T-cell (primary cell): ENCODE results near the gene MIOX. TPM values are rescaled to one million over a fixed set of nuclear protein-coding genes. Genes with fewer than 3 reads are reported as not detected.

Experiments
- ATAC-seq, 4 experiments: fragments of 200-7000 bp in 3 of 4; fragments of 150-1000 bp in 1 of 4; cut with Tn5 transposase; replicated peaks in 1 of 4; 1 replicate in 3 of 4; 2 replicates in 1 of 4; pipeline ENCODE4 v1.10.0; 2021; ENCODE audit warnings: moderate library complexity in 3 of 4, mild to moderate bottlenecking in 2 of 4, moderate number of reproducible peaks in 1 of 4
- CTCF ChIA-PET, 2 donors: fragments of 300-600 bp; sonication (Branson Sonifier 250); formaldehyde crosslinking; loops; one replicate each; lab custom pipeline; 2022; ENCODE audit warnings: antibody characterized with exemption in 2 of 2; lab: Charles Lee
- POLR2A ChIA-PET, 2 donors: fragments of 300-600 bp; sonication (Branson Sonifier 250); formaldehyde crosslinking; loops; one replicate each; lab custom pipeline; 2022; ENCODE audit warnings: antibody characterized with exemption in 2 of 2; lab: Charles Lee
- DNase-seq, 35 experiments: peaks; one replicate each; pipeline versions ENCODE4 v3.0.0 to v3.0.0-alpha.2; 2013 to 2023
- H3K27ac ChIP-seq: one replicate; pipeline ENCODE4 v1.5.1; 2013; ENCODE audit warnings: low read length
- H3K27me3 ChIP-seq, 2 experiments: replicated peaks in 1 of 2; 1 replicate in 1 of 2; 2 replicates in 1 of 2; pipeline versions ENCODE4 v1.6.1 to v1.7.0; 2013; ENCODE audit warnings: low read length in 1 of 2, mixed read lengths in 1 of 2; ENCODE audit not compliant: control insufficient read depth in 2 of 2, insufficient read depth in 2 of 2; ENCODE audit errors: extremely low read depth in 1 of 2
- H3K36me3 ChIP-seq, 2 donors: 1 replicate in 1 of 2; 2 replicates in 1 of 2; pipeline versions ENCODE4 v1.6.1 to v1.7.0; 2013; ENCODE audit warnings: low read length in 1 of 2; ENCODE audit not compliant: control insufficient read depth in 2 of 2, insufficient read depth in 1 of 2; ENCODE audit errors: extremely low read depth in 1 of 2
- H3K4me1 ChIP-seq, 2 experiments: 1 replicate in 1 of 2; 2 replicates in 1 of 2; pipeline versions ENCODE4 v1.6.1 to v1.7.0; 2013; ENCODE audit warnings: low read length in 2 of 2, mixed read lengths in 1 of 2; ENCODE audit not compliant: insufficient read depth in 2 of 2, control insufficient read depth in 1 of 2; ENCODE audit errors: extremely low read depth in 1 of 2
- H3K4me3 ChIP-seq, 2 donors: 1 replicate in 1 of 2; 2 replicates in 1 of 2; pipeline versions ENCODE4 v1.5.1 to v1.7.0; 2013; ENCODE audit warnings: mild to moderate bottlenecking in 2 of 2, low read length in 1 of 2, moderate library complexity in 1 of 2; ENCODE audit not compliant: control insufficient read depth in 1 of 2; ENCODE audit errors: extremely low read depth in 1 of 2
- H3K9me3 ChIP-seq: 2 replicates; pipeline ENCODE4 v1.7.0; 2013
- H3K27ac Mint-ChIP-seq, 2 donors: one replicate each; pipeline ENCODE4 v1.8.0; 2020 to 2021; ENCODE audit warnings: mild to moderate bottlenecking in 2 of 2, mixed read lengths in 2 of 2
- H3K27me3 Mint-ChIP-seq, 2 donors: one replicate each; pipeline ENCODE4 v1.8.0; 2021 to 2022; ENCODE audit warnings: mixed read lengths in 2 of 2
- H3K36me3 Mint-ChIP-seq: one replicate; pipeline ENCODE4 v1.8.0; 2021; ENCODE audit warnings: mixed read lengths
- H3K4me1 Mint-ChIP-seq, 3 donors: one replicate each; pipeline ENCODE4 v1.8.0; 2020 to 2022; ENCODE audit warnings: mixed read lengths in 3 of 3, mild to moderate bottlenecking in 1 of 3
- H3K4me3 Mint-ChIP-seq, 3 donors: one replicate each; pipeline ENCODE4 v1.8.0; 2020 to 2022; ENCODE audit warnings: mild to moderate bottlenecking in 3 of 3, mixed read lengths in 3 of 3, moderate library complexity in 3 of 3
- H3K9me3 Mint-ChIP-seq, 3 donors: one replicate each; pipeline ENCODE4 v1.8.0; 2020 to 2022; ENCODE audit warnings: mixed read lengths in 3 of 3
- WGBS: methylation state at CpG from one replicate; pipeline ENCODE4 v1.1.5; 2013; ENCODE audit warnings: missing lambda C conversion rate; ENCODE audit not compliant: insufficient coverage; 5-methylcytosine and 5-hydroxymethylcytosine counted together
- total RNA-seq, 35 experiments: library from RNA in 6 of 35; stranded (reverse) in 6 of 35; fragments of 120-200 nt in 1 of 35; gene quantifications; one replicate each; pipeline versions ENCODE4 v1.2.1 to v1.2.4 and lab custom pipeline; 2013 to 2026

MIOX gene
- total RNA-seq, 5 donors from 2014 or later (not counting 1 experiment from before 2014, with no cell fraction given) = 0.36 to 0.70 (median 0.54) TPM; not detected in 1

DNA sequence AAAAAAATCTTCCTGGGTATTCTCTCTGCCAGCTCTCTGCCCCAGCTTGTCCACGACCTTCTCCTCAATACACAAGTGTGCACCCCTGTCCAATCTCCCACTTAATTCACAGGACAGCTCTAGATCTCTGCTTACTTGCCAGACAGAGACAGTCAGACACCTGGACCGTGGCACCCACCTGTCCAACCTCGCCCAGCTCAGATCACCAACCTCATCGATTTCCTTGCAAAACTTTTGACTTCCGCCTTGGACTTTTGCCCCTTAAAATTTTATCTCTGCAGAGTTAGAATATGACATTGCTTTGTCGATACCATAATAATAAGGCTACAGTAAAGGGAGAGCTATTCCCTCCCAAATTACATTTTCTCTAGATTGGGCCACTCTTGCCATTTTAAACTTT is 10.4 kb downstream of the MIOX start:
- peaks cover 2 to 5% (median 2%) of the 10 kb centered on the region in 3 donors for H3K4me1 Mint-ChIP-seq
- H3K4me3 Mint-ChIP-seq = no peak overlapping the region
- no peaks in the 10 kb centered on the region for H3K9me3 Mint-ChIP-seq
- no peaks in the 10 kb centered on the region for H3K36me3 Mint-ChIP-seq
- 60% methylated on average over 3 of the region's 6 CpGs for WGBS
- Histone ChIP-seq H3K9me3 (no peaks in the 10 kb centered on the region), H3K27me3 (no peaks in the 10 kb centered on the region), H3K36me3 (no peaks in the 10 kb centered on the region), H3K4me3 (no peak overlapping the region), H3K27ac (no peak overlapping the region), H3K4me1 (peaks cover 0 to 9% of the 10 kb centered on the region in 2 experiments)
- DNase-seq = no peak
- no peak overlapping the region for H3K27ac Mint-ChIP-seq
- ATAC-seq = no peak
- POLR2A ChIA-PET = no interaction called here
- CTCF ChIA-PET = interaction anchor here in 1 of 2 donors (0.7 to 1.8 kb wide), 6 partner anchors 29 to 150 kb away, joined by 3 to 15 read pairs (median 4); partner anchors contain the start of gene SCO2
- H3K27me3 Mint-ChIP-seq = no peaks in the 10 kb centered on the region

DNA sequence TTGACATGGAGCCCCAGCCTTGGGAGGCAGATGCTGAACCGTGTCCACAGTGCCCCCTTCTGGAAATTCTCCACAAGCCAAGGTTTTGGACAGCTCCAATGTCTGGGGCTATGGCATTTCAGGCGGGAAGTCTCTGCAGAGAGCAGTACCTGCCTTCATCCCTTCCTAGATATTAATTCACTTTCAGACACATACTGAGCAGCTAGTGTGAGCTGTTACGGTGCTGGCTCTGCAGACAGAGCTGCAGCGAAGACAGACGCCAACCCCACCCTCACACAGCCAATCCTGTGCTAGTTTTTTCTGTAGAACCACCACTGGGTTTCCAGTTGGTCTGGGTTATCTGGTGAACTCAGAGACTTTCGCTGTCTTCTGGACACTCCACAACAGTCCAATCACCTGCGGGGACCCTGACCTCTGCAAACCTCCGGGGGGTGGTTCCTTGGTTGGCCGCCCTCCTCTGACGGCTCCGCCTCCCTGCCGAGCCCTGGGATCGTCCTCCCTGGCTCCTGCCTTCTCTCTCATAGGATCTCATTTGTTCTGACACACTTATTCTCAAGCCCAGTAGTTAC is 11.7 kb downstream of the MIOX start:
- Mint-ChIP-seq H3K27me3 (no peaks in the 10 kb centered on the region), H3K27ac (no peak overlapping the region), H3K4me3 (no peak overlapping the region), H3K9me3 (no peaks in the 10 kb centered on the region), H3K4me1 (peaks cover 2 to 5% (median 2%) of the 10 kb centered on the region in 3 donors), H3K36me3 (no peaks in the 10 kb centered on the region)
- Histone ChIP-seq H3K9me3 (no peaks in the 10 kb centered on the region), H3K4me1 (peaks cover 0 to 9% of the 10 kb centered on the region in 2 experiments), H3K27me3 (no peaks in the 10 kb centered on the region), H3K27ac (no peak overlapping the region), H3K4me3 (no peak overlapping the region), H3K36me3 (peaks cover 4 to 11% of the 10 kb centered on the region in 2 donors)
- DNase-seq (peak in 34 of 35 experiments; percentile 21 to 85 (median 62)), ATAC-seq (peak; percentile 76 to 96 (median 92))
- ChIA-PET CTCF (interaction anchor here (0.5 to 1.8 kb wide), 9 partner anchors 9 to 256 kb away, joined by 3 to 15 read pairs (median 4); partner anchors contain the start of gene SCO2 (in 1 of the 2)), POLR2A (interaction anchor here in 1 of 2 donors (0.5 kb wide), 1 partner anchor 125 kb away, joined by 3 read pairs; no protein-coding TSS in a partner anchor)
- 17% methylated on average over 5 of the region's 13 CpGs for WGBS

- no peaks in the 10 kb centered on the region for H3K36me3 Mint-ChIP-seq
- no peaks in the 10 kb centered on the region for H3K9me3 ChIP-seq
- WGBS = 96% methylated on average over 12 of the region's 12 CpGs
Observed at GRCh38 chr22:50500452-50500851, 13.8 kb downstream of the MIOX start.

DNA sequence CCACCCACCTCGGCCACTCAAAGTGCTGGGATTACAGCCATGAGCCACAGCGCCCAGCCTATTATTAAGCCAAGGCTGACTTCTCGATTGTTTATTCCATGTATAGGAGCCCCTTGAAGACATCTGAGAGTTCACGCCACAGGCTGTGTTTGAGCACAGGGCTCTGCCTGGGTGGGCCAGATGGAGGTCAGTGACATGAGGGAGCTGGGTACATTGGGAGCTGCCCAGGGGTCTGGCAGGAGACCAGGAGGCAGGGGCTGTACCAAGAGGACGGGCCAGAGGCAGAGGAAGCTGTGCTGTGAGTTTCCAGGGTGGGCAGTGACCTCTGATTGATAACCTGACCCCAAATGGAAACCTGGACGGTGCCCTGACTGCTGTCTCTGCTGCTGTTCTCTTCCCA is 15.4 kb downstream of the MIOX start:
- Histone ChIP-seq H3K4me1 (peaks cover 4 to 31% of the 10 kb centered on the region in 2 experiments), H3K27me3 (no peaks in the 10 kb centered on the region), H3K27ac (no peak overlapping the region), H3K36me3 (peaks cover 13 to 33% of the 10 kb centered on the region in 2 donors), H3K9me3 (no peaks in the 10 kb centered on the region), H3K4me3 (no peak overlapping the region)
- no peak overlapping the region for H3K27ac Mint-ChIP-seq
- no peak overlapping the region for H3K4me3 Mint-ChIP-seq
- no peaks in the 10 kb centered on the region for H3K9me3 Mint-ChIP-seq
- ATAC-seq (no peak), DNase-seq (no peak)
- 92% methylated on average over 6 of the region's 6 CpGs for WGBS
- H3K36me3 Mint-ChIP-seq = no peaks in the 10 kb centered on the region
- H3K27me3 Mint-ChIP-seq = no peaks in the 10 kb centered on the region
- ChIA-PET POLR2A (no interaction called here), CTCF (interaction anchor here in 1 of 2 donors (1.1 kb wide), 1 partner anchor 250 kb away, joined by 3 read pairs; no protein-coding TSS in a partner anchor)
- peaks cover 5 to 7% (median 7%) of the 10 kb centered on the region in 3 donors for H3K4me1 Mint-ChIP-seq

More at GRCh38 chr22:50500452-50500851, 13.8 kb downstream of the MIOX start:
- H3K27ac Mint-ChIP-seq = no peak overlapping the region
- Histone ChIP-seq H3K27me3 (no peaks in the 10 kb centered on the region), H3K36me3 (peaks cover 13 to 25% of the 10 kb centered on the region in 2 donors), H3K27ac (no peak overlapping the region), H3K4me1 (peaks cover 0 to 15% of the 10 kb centered on the region in 2 experiments), H3K4me3 (no peak overlapping the region)
- peaks cover 2 to 5% (median 2%) of the 10 kb centered on the region in 3 donors for H3K4me1 Mint-ChIP-seq
- H3K27me3 Mint-ChIP-seq = no peaks in the 10 kb centered on the region
- ATAC-seq = no peak
- ChIA-PET POLR2A (no interaction called here), CTCF (interaction anchor here (0.6 kb wide), 2 partner anchors 94 to 122 kb away, joined by 3 read pairs; no protein-coding TSS in a partner anchor)
- DNase-seq = no peak
- no peaks in the 10 kb centered on the region for H3K9me3 Mint-ChIP-seq
- no peak overlapping the region for H3K4me3 Mint-ChIP-seq

- Histone ChIP-seq H3K27me3 (no peaks in the 10 kb centered on the region), H3K27ac (no peak overlapping the region), H3K9me3 (no peaks in the 10 kb centered on the region), H3K4me3 (no peak overlapping the region), H3K4me1 (peaks cover 4 to 33% of the 10 kb centered on the region in 2 experiments), H3K36me3 (peaks cover 13 to 33% of the 10 kb centered on the region in 2 donors)
- ChIA-PET CTCF (interaction anchor here in 1 of 2 donors (1.1 kb wide), 1 partner anchor 250 kb away, joined by 3 read pairs; no protein-coding TSS in a partner anchor), POLR2A (no interaction called here)
- no peak for ATAC-seq
- H3K4me1 Mint-ChIP-seq = peaks cover 9 to 11% (median 9%) of the 10 kb centered on the region in 3 donors
- H3K36me3 Mint-ChIP-seq = no peaks in the 10 kb centered on the region
- no peak overlapping the region for H3K4me3 Mint-ChIP-seq
- no peak for DNase-seq
- 96% methylated on average over 19 of the region's 24 CpGs for WGBS
- no peaks in the 10 kb centered on the region for H3K27me3 Mint-ChIP-seq
- no peaks in the 10 kb centered on the region for H3K9me3 Mint-ChIP-seq
- no peak overlapping the region for H3K27ac Mint-ChIP-seq
Observed at GRCh38 chr22:50502628-50503474, 16.2 kb downstream of the MIOX start.

GRCh38 chr22:50503475-50504145 is 17.0 kb downstream of the MIOX start:
- POLR2A ChIA-PET = no interaction called here
- DNase-seq = no peak

More at GRCh38 chr22:50503475-50504145, 17.0 kb downstream of the MIOX start:
- WGBS = 96% methylated on average over 19 of the region's 26 CpGs
- ATAC-seq = no peak
- peaks cover 13 to 33% of the 10 kb centered on the region in 2 donors for H3K36me3 ChIP-seq
- peaks cover 8 to 13% (median 12%) of the 10 kb centered on the region in 3 donors for H3K4me1 Mint-ChIP-seq
- no peaks in the 10 kb centered on the region for H3K36me3 Mint-ChIP-seq
- H3K4me3 Mint-ChIP-seq = no peak overlapping the region
- H3K4me1 ChIP-seq = peaks cover 7 to 28% of the 10 kb centered on the region in 2 experiments
- H3K27me3 Mint-ChIP-seq = no peaks in the 10 kb centered on the region
- H3K27ac Mint-ChIP-seq = no peak overlapping the region
- CTCF ChIA-PET = no interaction called here
- H3K27ac ChIP-seq = no peak overlapping the region
- H3K9me3 Mint-ChIP-seq = no peaks in the 10 kb centered on the region
- no peak overlapping the region for H3K4me3 ChIP-seq
- H3K27me3 ChIP-seq = no peaks in the 10 kb centered on the region
- no peaks in the 10 kb centered on the region for H3K9me3 ChIP-seq
